HG02642 (cell line): ENCODE results near the gene PIAS1.

Experiments used
- ATAC-seq: cut with Tn5 transposase; IDR thresholded peaks from one replicate; pipeline ENCODE4 v1.9.1; 2021; ENCODE audit warnings: mild to moderate bottlenecking; ENCODE audit not compliant: unreplicated experiment, poor library complexity

PIAS1 gene

DNA sequence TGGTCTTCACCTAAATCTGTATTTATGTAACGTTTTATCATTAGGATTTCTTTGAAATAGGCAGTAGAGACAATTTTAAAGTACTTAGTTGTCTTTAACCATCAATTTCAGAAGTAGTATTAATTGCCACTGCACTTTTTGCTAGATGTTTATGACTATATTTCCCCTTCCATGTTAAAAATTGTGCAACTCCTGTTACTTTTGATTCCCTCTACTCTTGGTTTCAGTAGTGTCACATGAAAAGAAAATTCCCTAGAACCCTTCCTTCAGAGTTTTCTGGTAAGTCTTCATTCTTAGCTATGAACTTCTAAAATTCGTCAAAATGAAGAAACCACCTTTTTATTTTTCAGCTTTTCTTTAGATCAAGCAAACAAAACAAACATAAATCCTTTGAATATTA lies 7.1 kb downstream of the PIAS1 start:
- ATAC-seq: no peak

DNA sequence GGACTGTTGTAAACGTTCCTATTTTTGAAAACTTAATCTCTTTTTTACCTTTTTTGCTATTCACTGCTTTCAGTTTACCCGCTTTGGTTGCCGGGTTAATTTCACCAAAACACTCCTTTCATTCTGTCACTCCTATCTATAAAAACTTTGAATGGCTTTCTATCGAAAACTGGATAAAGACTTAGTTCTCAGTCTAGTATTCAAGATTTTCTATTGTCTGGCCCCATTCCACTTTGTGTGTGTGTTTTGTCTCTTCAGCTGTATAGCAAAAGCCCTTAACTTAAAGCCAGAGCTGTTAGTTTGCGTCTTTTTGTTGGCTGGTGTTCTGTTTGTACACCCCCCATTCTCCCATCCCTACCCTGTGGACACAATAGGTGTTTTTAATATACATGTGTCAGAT lies 7.5 kb downstream of the PIAS1 start:
- no peak for ATAC-seq

DNA sequence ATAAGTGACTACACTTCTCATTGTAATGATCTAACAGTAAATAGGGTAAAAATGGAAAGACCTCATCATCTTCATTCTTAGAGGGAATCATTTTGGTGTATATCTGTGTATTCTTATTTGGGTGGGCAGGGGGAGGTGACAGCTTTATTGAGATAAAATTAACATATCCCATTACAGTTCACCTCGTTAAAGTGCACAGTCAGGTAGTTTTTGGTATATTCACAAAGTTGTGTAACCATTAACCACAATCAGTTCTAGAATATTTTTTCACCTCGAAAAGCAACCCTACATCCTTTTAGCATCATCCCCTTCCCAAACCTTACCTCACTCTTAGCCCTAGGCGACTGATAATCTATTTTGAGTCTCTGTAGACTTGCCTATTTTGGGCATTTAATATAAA lies 8.1 kb downstream of the PIAS1 start:
- no peak for ATAC-seq

DNA sequence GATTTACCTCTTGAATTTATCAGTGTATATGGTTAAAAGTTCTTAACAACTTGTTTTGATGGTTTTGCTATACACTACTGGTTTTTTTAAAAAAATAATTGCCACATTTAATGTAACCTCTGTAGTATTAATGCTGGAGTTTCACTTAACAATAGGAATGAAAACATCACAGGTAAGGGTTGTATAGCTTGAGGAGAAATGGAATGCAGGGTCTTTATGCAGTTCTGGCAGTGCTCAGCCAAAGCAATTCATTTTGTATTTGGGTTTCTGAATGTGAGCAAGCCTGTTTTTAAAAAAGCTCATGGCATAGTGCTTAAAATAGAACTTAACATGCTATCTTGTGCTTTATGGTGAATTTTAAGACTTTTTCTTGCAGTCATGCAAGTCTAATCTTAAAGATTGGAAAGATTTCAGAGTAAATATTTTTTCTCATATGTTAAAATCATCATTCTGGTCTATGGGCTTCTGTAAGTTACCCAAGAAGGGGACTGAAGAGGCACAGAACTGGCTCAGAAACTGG lies 8.9 kb downstream of the PIAS1 start:
- ATAC-seq: no peak

DNA sequence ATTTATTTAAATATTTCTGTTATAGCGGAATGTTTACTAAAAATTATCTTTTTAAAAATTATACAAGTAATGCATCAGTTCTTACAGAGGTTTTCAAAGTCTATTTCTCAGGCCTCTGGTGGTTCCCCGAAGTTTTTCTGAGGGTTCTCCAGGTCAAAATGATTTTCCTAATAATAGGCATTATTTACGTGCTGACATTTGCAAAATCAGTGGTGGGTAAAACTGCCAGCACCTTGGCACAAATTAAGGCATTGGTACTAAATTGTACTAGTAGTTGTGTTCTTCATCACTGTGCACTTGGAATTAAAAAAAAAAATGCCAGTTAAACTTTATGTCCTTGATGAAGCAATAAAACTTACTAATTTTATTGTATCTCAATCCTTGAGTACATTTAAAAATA lies 9.5 kb downstream of the PIAS1 start:
- no peak for ATAC-seq

DNA sequence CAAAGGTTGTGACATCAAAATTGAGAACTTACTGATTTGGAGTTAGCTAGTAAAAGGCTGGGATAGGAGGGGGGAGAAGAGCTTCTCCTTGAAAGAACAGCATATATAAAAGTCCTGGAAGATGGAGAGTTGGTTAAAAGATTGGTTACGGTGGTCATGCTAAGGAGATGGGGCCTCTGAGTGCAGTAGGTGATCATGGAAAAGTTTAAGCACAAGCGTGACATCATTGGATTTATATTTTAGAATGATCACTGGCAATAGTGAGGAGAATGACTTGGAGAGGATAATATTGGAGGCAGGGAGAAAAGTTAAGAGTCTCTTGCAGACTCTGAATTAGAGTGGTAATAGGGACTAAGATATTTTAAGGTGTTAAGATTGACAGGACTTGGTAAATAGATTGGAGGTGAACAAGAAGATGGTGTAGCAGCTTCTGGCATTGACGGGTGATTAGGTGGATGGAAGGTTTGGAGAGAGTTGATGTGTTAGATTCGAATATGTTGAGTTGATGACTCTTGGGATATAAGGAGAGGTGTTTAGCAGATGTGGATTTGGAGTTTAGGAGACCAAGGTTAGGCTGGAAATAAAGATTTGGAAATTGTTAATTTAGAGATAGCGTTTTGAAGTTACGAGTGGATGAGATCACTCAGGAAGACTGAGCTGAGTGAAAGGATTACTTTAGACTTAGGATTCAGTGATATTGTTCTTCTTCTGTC lies 19.6 kb downstream of the PIAS1 start:
- no peak for ATAC-seq

DNA sequence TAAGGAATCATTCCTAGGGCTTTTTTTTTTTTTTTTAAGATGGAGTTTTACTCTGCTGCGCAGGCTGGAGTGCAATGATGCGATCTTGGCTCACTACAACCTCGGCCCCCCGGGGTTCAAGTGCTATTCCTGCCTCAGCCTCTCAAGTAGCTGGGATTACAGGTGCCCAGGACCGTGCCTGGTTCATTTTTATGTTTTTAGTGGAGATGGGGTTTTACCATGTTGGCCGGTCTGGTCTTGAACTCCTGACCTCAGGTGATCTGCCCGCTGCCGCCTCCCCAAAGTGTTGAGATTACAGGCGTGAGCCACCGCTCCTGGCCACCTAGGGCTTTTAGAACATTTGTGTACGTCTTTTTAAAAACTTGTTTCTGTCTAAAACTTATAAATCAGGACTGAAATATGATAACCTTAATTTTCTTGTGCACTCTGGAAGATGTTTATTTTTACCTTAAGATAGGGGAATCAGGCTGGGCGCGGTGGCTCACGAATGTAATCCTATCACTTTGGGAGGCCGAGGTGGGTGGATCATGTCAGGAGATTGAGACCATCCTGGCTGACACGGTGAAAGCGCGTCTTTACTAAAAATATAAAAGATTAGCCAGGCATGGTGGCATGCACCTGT lies 21.8 kb downstream of the PIAS1 start:
- no peak for ATAC-seq

DNA sequence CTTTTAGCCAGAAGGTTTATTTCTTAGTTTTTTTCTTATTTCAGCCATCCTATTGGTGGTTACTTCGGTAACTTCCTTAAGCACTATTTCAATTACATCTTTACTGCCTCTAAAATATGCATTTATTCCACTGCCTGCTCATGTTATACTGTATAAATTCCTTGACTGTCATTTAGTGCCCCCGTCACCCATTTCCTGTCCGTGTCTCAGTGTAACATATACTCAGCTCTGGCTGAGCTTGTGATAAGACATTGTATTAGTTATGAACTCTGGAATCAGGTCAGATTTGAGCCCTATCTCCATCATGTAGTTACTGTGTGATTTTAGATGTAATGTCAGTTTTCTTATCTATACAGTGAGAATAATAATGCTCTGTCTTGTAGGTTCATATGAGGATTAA lies 24.2 kb downstream of the PIAS1 start:
- ATAC-seq: no peak

DNA sequence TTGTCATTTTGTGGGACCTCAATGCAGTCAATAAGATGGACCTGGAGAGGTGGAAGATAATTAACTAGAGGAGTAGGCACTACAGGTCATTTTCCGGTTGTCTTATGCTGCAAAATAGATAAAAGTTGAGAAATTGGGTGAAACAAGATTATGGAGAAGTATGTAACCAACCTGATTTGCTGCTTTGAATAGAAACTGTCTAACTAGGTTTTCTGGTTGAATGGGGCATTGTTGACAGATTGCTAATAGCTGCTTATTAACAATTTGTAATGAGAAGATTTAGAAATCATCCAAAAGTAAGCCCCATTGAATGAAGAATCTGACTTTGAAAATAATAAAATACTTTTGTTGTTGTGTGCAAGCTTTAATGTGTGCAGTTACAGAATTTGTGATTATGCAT lies 26.2 kb downstream of the PIAS1 start:
- ATAC-seq: no peak

DNA sequence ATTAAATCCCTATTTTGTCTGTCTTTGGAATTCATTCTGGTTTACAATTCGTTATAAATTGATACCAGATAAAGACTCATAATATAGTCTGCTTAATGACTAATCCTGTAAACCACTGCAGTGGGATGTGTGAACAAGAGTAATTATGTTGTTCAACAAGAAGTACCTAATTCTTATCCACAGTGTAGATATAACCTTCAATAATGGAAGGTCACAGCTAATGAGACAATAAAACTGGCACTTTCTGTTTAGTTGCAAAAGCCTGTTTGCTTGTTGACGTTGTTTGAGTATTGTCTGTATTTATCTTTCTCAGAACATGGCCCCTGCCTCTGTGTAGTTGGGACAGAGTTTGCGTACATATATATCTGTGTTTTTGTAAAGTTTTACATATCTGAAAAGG lies 26.7 kb downstream of the PIAS1 start:
- ATAC-seq: no peak

DNA sequence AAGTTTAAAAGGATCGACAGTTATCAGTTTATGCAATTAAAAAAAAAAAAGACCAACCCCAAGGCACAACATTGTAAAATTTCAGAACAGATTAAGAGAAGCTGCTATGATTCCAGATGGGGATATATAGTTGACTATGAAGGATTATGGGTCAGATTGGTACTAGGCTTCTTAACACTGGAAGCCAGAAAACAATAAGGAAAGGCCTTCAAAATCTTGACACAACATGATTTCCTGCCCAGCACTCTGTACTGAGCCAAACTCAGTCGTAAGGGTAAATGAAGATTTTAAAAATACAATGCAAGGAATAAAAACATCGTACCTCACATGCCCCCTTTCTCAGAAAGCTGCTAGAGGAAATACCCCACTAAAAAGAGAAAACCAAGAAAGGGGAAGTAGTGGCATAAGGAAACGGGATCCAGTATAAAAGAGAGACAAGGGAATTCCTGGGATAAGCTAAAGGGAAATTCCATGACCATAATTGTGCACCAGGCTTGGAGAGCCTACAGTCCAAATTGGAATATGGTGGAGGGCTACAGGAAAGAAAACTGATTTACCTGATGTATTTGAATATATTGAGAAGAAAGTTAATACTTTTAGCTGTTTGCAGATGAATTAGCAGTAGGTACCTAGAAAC lies 27.9 kb downstream of the PIAS1 start:
- no peak for ATAC-seq

DNA sequence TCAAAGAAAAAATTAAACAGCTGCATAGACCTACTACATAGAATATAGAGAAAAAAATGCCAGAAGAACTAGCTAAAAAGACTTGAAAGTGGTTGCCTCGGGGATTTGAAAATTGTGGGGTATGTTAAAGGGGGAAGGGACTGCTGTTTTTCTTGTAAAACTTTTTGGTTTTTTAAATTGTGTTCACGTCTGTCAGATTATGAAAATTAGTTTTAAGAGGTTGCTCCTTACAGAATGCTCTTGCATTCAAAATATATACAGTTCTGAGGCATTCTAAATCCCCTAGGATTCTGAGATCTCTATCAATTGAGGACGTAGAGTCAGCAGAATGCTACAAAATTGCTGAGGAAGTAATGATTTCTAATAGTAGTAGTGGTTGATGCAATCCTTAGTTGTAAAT lies 28.6 kb downstream of the PIAS1 start:
- ATAC-seq: no peak

DNA sequence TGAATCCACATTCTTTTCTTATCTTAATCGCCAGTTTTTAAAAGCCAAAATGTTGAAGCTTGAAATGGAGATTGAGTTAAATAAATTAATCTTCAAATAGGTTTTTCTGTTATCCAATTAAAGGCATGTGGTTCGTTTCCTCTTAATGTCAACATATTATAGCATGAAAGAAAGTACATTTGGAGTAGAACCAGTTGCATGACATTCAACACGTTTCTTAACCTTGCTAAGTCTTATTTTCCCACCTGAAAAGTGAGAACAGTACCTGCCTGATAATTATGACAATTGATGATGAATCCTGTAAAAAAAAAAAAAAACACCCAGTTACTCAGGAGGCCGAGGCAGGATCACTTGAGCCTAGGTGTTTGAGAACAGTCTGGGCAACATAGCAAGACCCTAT lies 29.3 kb downstream of the PIAS1 start:
- ATAC-seq: no peak

DNA sequence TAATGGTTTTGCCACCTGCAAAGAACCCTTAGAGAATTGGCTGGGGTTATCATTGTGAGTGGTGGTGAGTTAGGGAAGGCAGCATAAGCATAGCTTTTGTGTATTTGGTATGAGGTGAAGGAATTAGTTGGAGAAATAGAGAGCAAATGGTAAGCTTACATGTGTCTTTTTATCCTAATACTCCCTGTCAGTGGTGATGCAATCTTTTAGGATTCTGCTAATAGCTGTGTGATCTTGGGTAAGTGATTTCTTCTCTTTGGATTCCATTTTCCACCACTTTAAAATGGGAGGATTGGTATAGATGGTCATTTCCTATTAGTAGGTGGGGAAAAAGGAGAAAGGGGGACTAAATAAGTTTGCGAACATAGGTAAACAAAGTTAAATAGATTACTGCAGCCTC lies 30.9 kb downstream of the PIAS1 start:
- no peak for ATAC-seq

DNA sequence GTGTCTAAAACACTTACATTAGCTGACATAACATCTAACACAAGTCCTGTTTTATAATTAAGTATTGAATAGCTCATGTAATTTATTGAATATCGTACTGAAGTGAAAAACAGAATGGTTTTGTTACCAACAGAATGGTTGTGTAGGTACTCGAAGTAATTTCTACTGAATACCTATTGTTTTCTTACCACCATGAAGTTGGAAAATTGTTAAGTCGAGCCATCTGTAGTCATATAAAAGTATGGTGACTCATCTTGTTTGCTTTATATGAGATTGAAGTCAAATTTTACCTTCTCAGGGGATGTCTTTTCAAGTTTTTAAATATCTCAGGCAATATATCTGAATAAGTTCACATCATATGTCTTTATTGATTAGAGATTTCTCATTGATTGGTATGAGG lies 37.6 kb downstream of the PIAS1 start:
- ATAC-seq: no peak

DNA sequence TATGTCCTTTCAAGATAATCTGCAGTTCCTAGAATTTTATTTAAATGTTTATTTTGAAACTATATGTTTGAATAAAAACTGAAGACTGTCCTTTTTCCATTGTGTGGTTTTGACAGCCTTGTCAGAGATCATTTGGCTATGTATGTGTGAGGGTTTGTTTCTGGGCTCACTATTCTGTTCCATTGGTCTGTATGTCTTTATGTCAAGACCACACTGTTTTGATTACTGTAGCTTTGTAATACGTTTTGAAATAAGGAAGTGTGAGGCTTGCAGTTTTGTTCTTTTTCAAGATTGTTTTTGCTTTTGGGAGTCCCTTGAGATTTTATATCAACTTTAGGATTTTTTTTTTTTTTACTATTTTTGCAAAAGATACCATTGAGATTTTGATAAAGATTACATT lies 42.0 kb downstream of the PIAS1 start:
- no peak for ATAC-seq

DNA sequence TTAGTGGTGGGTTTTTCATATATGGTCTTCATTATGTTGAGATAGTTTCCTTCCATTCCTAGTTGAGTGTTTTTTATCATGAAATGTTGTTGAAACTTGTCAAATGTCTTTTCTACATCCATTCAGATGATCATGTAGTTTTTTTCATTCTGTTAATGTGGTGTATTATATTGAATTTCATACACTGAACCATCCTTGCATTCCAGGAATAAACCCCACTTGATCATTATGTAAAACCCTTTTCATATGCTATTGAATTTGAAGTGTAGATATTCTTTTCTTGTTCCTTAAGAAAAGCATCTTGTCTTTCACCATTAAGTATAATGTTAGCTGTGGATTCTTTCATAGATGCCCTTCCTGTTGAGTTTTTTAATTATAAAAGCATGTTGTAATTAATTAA lies 42.9 kb downstream of the PIAS1 start:
- no peak for ATAC-seq

DNA sequence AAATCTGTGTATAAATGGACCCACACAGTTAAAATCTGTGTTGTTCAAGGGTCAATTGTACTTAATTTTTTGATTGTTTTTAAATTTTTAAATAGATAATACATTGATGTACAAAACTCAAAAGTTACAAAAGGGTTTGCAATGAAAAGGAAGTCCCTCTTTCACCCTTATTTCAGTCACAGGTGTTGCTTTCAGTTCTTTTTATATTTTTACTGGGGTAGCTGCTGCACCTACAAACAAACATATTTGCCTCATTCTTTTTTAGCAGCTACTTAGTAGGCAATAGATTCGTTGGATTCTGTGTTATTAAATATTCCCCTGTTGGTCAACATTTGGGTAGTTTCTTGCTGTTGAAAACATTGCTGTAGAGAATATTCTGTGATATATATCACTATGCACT lies 44.4 kb downstream of the PIAS1 start:
- no peak for ATAC-seq

DNA sequence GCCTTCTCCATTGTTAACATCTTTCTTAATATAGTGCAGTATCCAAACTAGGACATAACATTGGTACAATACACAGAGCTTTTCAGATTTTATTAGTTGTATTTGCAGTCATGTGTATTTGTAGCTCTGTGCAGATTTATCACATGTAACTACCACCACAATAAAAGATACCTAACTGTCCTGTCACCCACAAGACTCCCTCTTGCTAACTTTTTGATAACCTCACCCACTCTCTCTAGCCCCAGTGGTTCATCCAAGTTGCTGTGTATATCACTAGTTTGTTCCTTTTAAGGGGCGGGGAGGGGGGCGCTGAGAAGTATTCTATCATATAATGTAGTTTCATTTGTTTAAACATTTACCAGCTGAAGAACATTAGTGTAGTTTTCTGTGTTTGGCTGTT lies 46.1 kb downstream of the PIAS1 start:
- ATAC-seq: no peak

DNA sequence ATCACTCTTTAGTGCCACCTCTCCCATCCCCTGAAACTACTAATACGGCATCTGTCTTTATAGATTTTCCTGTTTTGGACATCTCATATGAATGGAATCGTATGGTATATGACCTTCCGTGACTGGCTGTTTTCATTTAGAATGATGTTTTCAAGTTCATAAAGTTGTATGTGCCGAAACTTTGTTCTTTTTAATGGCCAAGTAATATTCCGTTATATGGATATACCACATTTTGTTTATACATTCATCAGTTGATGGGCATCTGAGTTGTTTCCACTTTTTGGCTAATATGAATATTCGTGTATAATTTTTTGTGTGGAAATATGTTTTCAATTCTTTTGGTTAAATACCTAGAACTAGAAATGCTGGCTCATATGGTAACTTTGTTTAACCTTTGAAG lies 49.5 kb downstream of the PIAS1 start:
- no peak for ATAC-seq

DNA sequence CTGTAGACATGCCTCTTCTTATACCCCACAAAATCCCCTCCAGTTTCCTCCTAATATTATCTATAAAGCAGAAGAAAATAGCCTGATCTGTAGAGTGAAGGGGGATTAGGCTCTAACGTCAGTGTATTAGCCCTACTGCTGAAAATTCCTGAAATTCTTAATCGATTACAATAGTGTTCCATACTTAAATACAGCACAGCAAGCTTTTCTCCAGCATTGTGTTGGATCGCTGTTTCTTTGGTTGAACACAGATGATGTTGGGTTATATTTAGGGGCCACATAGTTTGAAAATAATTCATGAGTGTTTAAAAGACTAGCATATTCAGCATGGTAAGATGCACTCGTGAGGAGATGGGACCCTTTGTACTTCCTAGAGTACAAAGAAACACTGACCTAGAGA lies 52.5 kb downstream of the PIAS1 start:
- no peak for ATAC-seq

DNA sequence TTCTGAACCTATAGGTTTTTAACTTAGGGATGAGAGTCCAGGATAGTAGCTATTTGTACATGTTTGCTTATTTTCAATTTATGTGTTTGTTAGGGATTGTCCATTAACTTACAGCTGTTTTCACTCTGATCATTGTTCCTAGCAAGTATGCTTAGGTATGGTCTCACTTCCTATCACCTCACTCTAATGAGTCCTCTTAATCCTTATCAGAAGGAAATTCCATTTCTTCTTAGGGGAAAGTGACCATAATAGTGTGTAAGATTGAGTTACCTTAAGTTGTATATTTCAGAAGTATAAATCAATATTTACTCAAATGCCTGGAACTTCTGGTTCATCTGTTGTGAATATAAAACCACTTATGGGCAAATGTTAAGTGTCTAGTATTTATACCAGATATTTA lies 53.0 kb downstream of the PIAS1 start:
- no peak for ATAC-seq
